CD4-positive, alpha-beta T cell treated with Interleukin-21 for 1 hour (primary cell): ENCODE data around the gene S100A2.

Experiments used
- DNase-seq: peaks from one replicate; pipeline ENCODE4 v3.0.0-alpha.2; 2020

S100A2 gene

GRCh38 chr1:153543736-153544135 lies 21.9 kb downstream of the S100A2 start:
- DNase-seq = no peak

GRCh38 chr1:153542956-153543711 lies 22.5 kb downstream of the S100A2 start:
- no peak for DNase-seq

- no peak for DNase-seq
Measured at GRCh38 chr1:153541641-153542590, 23.7 kb downstream of the S100A2 start.

GRCh38 chr1:153540394-153541361 lies 25.0 kb downstream of the S100A2 start, which contains the start of gene S100A5:
Gene S100A5, minus strand, starts transcription at chr1:153540934. Its CDS starts 743 bp downstream, at chr1:153540191.
- DNase-seq = peak; percentile 69

- DNase-seq = no peak
Measured at GRCh38 chr1:153539395-153540093, 26.1 kb downstream of the S100A2 start.

GRCh38 chr1:153538315-153538821 lies 27.3 kb downstream of the S100A2 start:
- no peak for DNase-seq

GRCh38 chr1:153537376-153537730 lies 28.3 kb downstream of the S100A2 start:
- no peak for DNase-seq

- DNase-seq = no peak
Measured at GRCh38 chr1:153536671-153537375, 28.8 kb downstream of the S100A2 start.

GRCh38 chr1:153536012-153536670 lies 29.5 kb downstream of the S100A2 start:
- DNase-seq = peak; percentile 89

GRCh38 chr1:153535242-153536011 lies 30.2 kb downstream of the S100A2 start, which contains the start of gene S100A6:
Gene S100A6, minus strand, starts transcription at chr1:153535991. Its CDS starts 652 bp downstream, at chr1:153535339.
- DNase-seq = peak; percentile 57

GRCh38 chr1:153534925-153535241 lies 30.8 kb downstream of the S100A2 start:
- DNase-seq = no peak

GRCh38 chr1:153534226-153534924 lies 31.3 kb downstream of the S100A2 start:
- no peak for DNase-seq

- DNase-seq = peak; percentile 21
Measured at GRCh38 chr1:153533689-153534201, 31.9 kb downstream of the S100A2 start.

- peak; percentile 81 for DNase-seq
Measured at GRCh38 chr1:153532769-153533599, 32.7 kb downstream of the S100A2 start.

- DNase-seq = peak; percentile 66
Measured at GRCh38 chr1:153532181-153532580, 33.5 kb downstream of the S100A2 start.

GRCh38 chr1:153531638-153532037 lies 34.0 kb downstream of the S100A2 start:
- DNase-seq = no peak

- DNase-seq = no peak
Measured at GRCh38 chr1:153527683-153528040, 38.0 kb downstream of the S100A2 start.
